ENCODE measurements around the gene KAZALD1.

- TF ChIP-seq, protein P1, sequence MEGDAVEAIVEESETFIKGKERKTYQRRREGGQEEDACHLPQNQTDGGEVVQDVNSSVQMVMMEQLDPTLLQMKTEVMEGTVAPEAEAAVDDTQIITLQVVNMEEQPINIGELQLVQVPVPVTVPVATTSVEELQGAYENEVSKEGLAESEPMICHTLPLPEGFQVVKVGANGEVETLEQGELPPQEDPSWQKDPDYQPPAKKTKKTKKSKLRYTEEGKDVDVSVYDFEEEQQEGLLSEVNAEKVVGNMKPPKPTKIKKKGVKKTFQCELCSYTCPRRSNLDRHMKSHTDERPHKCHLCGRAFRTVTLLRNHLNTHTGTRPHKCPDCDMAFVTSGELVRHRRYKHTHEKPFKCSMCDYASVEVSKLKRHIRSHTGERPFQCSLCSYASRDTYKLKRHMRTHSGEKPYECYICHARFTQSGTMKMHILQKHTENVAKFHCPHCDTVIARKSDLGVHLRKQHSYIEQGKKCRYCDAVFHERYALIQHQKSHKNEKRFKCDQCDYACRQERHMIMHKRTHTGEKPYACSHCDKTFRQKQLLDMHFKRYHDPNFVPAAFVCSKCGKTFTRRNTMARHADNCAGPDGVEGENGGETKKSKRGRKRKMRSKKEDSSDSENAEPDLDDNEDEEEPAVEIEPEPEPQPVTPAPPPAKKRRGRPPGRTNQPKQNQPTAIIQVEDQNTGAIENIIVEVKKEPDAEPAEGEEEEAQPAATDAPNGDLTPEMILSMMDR (IDR thresholded peaks at IDR 0.05), result peak; percentile 85 to 97 (median 93)
- no peak for TF ChIP-seq POLR2A (IDR thresholded peaks at IDR 0.05)
These were observed 49.0 kb upstream of the KAZALD1 start for GRCh38 chr10:101012525-101013364.
